Brain pericyte (primary cell): Measurements from ENCODE around the gene SYPL1.
A peak's percentile ranks its signal among the peaks of the same experiment; 100 is the strongest.

ENCODE experiments used
- DNase-seq: peaks from one replicate; pipeline ENCODE4 v3.0.0-alpha.2; 2012; ENCODE audit warnings: low read depth, low spot score

The SYPL1 gene

GRCh38 chr7:106067678-106068077 is 44.4 kb downstream of the SYPL1 start:
- no peak for DNase-seq

- DNase-seq: no peak
Measured at GRCh38 chr7:106065575-106066500, 46.3 kb downstream of the SYPL1 start.

GRCh38 chr7:106064771-106065574 is 47.1 kb downstream of the SYPL1 start:
- peak; percentile 63 for DNase-seq

- no peak for DNase-seq
Measured at GRCh38 chr7:106064316-106064715, 47.8 kb downstream of the SYPL1 start.

- DNase-seq: no peak
Measured at GRCh38 chr7:106063692-106064091, 48.4 kb downstream of the SYPL1 start.

GRCh38 chr7:106063024-106063423 is 49.1 kb downstream of the SYPL1 start:
- no peak for DNase-seq

GRCh38 chr7:106062521-106062931 is 49.6 kb downstream of the SYPL1 start:
- DNase-seq: no peak

GRCh38 chr7:106062006-106062405 is 50.1 kb downstream of the SYPL1 start:
- DNase-seq: no peak

- DNase-seq: no peak
Measured at GRCh38 chr7:106061301-106061979, 50.7 kb downstream of the SYPL1 start.

- no peak for DNase-seq
Measured at GRCh38 chr7:106060394-106060920, 51.7 kb downstream of the SYPL1 start.

- no peak for DNase-seq
Measured at GRCh38 chr7:106059556-106059955, 52.6 kb downstream of the SYPL1 start.

GRCh38 chr7:106058928-106059324 is 53.2 kb downstream of the SYPL1 start:
- DNase-seq: no peak

GRCh38 chr7:106057962-106058927 is 53.9 kb downstream of the SYPL1 start:
- DNase-seq: no peak

- no peak for DNase-seq
Measured at GRCh38 chr7:106057204-106057961, 54.7 kb downstream of the SYPL1 start.

- DNase-seq: peak; percentile 55
Measured at GRCh38 chr7:106056513-106057203, 55.5 kb downstream of the SYPL1 start.

GRCh38 chr7:106054971-106055532 is 57.1 kb downstream of the SYPL1 start:
- no peak for DNase-seq

- DNase-seq: no peak
Measured at GRCh38 chr7:106054156-106054910, 57.8 kb downstream of the SYPL1 start.

- no peak for DNase-seq
Measured at GRCh38 chr7:106053109-106053508, 59.0 kb downstream of the SYPL1 start.
